NCI-H2227 treated with DMSO at 0.1 percent for 48 hours (cell line): ENCODE results near the gene GRM7.
"Not testable (repeated sequence)": the region's sequence is repeated elsewhere in the genome, so short reads cannot be mapped to it uniquely, and the experiment has no call there.

Experiments
- DNase-seq: peaks from one replicate; lab custom pipeline; 2025; lab: John Stamatoyannopoulos, UW

Gene GRM7

DNA sequence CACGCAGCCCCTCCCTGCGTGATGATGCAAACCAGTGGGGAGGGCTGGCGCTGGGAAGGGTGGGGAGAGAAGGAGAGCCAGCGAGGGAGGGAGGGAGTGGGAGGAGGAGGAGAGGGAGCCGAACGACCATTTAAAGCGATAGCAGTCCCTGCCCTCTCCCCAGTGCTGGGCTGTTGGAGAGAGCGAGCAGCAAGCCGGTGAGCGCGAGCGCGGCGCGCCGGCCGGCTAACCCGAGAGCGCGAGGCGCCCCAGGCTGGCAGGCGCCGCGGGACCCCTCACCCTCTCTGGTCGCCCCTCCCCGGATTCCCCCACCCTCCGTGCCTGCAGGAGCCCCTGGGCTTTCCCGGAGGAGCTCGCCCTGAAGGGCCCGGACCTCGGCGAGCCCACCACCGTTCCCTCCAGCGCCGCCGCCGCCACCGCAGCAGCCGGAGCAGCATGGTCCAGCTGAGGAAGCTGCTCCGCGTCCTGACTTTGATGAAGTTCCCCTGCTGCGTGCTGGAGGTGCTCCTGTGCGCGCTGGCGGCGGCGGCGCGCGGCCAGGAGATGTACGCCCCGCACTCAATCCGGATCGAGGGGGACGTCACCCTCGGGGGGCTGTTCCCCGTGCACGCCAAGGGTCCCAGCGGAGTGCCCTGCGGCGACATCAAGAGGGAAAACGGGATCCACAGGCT, at the start of gene GRM7:
Gene GRM7 (plus strand): TSS at position 162 of the 671 bp plus-strand sequence.
- DNase-seq = no peak

DNA sequence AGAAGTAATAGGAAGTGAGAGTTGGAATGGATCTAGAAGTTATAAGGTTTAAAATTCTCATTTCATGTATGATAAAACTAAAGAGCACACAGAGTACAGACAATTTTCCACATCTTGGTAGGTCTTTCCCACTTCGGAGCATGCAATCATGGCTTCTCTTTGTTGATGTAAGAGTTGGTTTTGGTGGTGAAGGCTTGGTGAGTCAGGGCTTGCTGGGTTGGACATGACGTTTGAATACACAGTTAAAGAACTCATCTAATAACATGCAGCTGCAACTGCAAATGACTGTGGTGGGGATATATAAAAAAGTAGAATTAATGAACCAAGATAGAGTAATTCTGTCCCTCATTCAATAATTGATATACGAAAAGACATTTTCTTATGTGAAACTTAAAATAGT, 39.5 kb upstream of the GRM7 start:
- no peak for DNase-seq

GRCh38 chr3:6825524-6825923, 35.4 kb upstream of the GRM7 start:
- DNase-seq = no peak

DNA sequence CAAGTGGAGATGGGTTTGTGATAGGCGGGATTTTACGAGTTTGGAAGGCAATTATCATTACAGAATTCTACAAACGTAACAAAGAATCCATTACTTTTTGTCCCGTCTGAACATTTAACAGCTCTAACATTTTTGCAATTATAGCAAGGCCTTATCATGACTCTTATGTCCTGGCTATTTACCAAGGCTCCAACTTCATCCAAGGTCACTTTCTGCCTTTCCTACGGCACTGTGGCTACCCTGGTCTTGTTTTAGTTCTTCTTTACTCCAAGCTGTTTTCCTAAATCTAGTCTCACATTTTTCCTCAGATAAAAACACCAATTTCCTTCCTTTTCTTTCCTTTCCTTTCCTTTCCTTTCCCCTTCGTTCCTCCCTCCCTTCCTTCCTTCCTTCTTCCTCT, 33.5 kb upstream of the GRM7 start:
- DNase-seq = no peak

DNA sequence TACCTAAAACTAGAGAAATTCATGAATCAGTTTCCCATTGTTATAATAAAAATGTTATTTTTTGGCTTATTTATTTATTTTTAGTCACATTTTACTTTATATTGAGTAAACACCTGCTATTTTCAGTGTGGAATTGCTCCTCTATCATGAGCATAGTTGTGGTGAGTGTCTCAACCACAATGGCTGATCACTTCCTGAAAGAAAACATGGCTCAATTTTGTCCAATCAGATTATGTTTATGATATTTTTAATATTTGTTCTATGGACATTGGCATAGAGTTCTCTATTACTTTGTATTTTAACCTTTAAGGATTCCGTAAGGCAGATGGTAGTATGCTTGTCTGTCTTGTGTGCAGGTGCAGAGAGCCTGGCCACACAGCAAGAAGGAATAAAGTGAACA, 16.2 kb upstream of the GRM7 start:
- DNase-seq = no peak

- no peak for DNase-seq
Measured at GRCh38 chr3:6854184-6854583, 6.7 kb upstream of the GRM7 start.

- DNase-seq = no peak
Measured at GRCh38 chr3:6857510-6857909, 3.4 kb upstream of the GRM7 start.

DNA sequence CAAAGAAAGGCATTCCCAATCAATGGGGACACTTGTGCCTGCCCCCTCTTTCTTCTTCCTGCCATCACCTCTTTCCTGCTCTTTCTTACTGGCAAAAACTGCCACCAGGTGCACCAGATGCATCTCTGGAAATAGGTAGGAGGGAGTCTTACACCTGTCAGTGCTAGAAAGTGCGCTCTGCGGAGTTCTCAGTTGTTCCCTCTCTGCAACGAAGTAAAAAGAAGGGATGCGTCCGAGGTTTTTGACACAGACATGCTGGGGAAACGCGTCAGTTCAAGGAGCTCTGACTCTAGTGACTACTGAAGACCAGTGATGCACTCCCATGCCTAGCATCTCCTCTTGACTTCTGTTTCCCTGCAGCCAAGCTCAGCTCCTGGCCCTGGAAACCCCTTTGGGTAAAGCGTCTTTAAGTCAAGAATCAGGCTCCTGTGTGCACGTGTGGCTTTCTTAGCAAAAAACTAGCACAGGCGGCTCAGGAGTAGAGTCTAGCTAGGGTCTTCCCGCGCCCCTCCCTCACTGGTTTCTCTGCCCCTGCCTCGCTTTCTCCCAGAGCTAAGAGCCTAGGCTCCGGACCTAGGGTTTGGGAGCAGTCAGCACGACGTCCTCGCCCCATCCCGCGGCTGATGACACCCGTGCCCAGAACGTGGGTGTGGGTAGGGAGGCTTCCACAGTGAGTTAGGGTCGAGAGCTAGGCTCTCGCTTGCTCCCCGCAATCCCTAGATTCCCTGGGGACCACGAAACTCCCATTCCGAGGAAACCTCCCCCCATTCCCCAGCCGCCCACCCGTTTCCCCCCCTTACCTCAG, 564 bp upstream of the GRM7 start:
- DNase-seq = no peak

DNA sequence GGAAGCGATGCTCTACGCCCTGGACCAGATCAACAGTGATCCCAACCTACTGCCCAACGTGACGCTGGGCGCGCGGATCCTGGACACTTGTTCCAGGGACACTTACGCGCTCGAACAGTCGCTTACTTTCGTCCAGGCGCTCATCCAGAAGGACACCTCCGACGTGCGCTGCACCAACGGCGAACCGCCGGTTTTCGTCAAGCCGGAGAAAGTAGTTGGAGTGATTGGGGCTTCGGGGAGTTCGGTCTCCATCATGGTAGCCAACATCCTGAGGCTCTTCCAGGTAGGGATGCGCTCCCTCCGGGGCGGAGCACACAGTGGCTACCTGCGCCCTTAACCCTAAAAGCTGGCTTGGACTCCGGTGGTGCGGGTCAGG, 698 bp downstream of the GRM7 start:
- DNase-seq = no peak

DNA sequence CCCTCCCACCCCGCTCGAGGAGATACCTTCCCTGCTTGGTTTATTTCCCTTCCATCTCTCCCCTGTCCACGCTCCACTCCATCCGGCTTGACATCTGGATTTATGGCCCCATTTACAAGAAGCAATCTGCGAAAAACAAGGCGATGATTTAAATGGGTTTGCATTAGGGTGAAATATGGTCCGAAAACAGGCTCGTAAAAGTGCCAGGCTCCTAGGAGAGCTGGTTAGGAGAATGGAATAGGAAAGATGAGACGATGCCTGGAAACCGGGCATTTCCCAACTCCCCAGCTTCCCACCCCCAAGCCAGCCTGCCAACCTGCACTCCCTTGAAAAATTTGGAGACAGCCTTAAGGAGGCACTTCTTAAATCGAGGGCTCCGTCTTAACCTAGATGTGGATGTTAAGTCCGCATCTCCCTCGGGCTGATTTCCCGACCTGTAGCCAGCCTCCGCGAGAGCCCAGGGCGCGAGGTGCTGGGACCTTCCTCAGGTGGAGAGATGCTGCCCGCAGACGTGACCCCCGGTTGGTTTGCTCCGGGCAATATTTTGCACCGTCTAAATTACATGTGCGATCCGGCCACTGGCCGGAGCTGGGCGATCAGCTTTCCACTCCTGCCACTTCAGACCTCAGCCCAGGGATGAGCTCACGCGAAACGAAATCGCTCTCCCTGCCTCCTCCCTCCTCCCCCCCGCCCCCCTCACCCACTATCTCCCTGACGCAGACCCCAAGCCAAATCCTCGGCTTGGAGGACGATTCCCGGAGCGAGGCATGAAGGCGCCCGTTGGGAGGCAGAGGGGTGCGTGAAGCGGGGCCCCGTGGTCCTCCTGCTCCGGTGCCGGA, 1.3 kb downstream of the GRM7 start:
- DNase-seq = no peak

DNA sequence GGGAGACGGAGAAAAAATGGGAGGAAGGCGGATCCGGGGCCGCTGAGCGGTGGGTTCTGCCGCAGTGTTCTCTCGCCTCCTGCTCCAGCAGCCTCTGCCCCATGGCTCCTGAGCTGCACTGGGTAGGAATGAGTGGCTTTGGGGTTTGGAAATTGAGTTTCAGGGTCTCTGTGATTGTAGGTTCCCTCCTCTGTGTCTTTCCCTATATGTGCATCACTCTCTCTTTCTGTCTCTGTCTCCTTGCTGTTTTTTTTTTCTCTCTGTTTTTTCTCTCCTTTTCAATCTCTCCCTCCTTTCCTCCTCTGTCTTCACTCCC, 1.9 kb downstream of the GRM7 start:
- DNase-seq = no peak

DNA sequence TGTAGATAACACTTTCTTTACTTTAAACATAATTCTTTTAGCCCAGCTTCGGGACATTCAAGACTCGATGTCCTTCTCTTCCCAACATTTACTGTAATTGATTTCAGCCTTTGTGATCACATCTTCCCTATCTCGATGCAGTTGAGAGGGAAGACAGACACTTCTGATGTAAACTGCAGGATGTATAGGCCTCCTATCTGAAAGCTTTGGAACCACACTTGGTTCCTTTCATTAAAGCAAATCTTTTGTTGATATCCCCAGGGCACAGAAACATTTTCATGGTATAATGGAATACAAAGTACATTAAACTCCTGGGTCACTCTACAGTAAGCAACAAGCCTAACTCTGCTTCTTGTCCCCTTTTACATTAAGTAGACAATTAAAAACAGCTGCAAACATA, 6.4 kb downstream of the GRM7 start:
- DNase-seq = no peak

DNA sequence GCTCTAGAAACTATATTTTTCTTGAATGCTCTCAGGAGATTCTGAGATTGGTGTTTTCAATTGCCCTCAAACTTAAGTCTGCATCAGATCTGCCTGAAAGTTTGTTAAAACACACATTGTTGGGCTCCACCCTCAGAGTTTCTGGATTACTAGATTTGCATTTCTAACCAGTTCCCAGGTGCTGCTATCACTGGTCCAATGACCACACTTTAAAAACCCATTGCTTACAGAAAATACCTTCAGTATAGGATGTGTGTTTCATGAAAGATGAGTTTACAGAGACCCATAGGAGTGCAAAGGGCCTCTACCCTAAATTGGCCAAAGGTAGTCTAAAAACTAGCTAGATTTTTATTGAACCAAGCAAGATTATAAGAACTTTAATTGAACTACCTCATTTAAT, 17.8 kb downstream of the GRM7 start:
- no peak for DNase-seq

GRCh38 chr3:6912240-6912639, 51.3 kb downstream of the GRM7 start:
- DNase-seq = no peak

- DNase-seq = no peak
Measured at GRCh38 chr3:6915898-6916297, 55.0 kb downstream of the GRM7 start.

DNA sequence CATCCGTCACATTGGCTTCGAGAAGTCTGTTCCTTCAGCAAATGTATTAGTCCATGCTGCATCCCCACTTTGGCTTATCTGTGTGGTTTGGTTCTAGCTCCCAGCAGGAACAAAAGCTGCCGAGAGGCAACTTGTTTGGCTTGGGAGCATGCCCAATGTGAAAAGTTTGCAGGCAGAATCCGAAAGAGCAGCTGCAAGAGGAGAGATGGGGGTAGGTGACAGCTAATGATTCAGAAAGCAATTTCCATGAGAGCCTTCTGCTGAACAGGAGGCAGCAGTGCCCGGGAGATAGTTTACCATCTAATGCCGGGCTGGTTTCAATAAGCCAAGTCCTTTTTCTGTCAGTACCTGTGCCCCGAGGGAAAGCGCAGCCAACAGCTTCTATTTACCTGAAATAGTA, 60.2 kb downstream of the GRM7 start:
- DNase-seq = no peak

DNA sequence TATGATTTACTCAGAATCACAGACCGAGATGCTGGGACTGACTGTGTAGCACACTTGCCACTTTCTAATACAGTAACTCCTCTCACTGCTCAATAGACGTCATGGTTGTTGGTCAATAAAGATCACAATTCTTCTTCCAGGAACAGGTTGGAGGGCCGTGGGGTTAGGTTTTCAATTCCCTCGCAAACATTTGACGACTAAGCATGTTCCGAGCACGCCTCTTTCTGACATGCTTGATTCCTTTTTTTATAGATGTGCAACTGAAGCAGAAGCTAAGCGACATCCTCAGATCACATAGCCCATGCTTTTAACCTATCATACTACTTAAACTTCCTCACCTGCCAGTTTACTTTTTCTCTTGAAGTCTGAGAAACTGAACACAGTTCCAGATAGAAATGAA, 61.0 kb downstream of the GRM7 start:
- no peak for DNase-seq

- no peak for DNase-seq
Measured at GRCh38 chr3:6928064-6928463, 67.1 kb downstream of the GRM7 start.

DNA sequence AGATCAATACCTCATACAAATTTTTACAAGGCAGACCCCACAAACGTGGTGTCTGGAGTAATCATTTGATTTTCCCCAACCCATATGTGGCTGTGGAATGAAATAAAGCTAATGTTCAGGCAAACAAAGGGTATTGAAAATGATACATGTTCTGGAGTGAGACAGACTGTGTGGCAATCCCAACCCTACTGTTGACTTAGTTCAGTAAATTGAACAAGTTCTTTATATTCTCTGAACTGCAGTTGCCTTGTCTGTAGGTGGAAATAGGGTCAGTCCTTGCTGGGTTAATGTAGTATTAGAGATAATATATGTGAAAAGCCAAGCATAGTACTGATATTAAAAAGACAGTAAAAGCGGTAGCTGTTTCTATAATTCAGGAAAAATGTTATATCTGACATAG, 69.0 kb downstream of the GRM7 start:
- no peak for DNase-seq

- DNase-seq = not testable (repeated sequence)
Measured at GRCh38 chr3:6935418-6935817, 74.5 kb downstream of the GRM7 start.

DNA sequence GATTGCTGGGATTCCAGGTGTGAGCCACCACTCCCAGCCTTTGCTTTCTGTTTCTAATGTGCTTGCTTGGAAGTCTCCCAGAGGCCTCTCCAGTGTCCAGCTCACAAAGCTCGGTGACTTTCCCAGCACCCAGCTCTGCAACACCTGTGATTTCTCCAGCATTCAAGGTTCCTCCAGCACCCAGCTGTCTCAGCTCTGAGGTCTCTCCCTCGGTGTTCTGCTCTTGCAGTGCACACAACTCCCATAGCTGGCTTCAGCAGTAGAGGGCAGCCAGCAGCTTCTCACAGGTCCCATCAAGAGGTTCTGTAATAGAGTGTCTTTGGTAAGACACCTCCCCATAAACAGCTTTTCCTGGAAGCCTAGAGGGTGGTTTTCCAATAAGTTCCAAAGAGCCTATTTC, 75.1 kb downstream of the GRM7 start:
- no peak for DNase-seq

GRCh38 chr3:6962801-6963200, 101.9 kb downstream of the GRM7 start:
- no peak for DNase-seq

DNA sequence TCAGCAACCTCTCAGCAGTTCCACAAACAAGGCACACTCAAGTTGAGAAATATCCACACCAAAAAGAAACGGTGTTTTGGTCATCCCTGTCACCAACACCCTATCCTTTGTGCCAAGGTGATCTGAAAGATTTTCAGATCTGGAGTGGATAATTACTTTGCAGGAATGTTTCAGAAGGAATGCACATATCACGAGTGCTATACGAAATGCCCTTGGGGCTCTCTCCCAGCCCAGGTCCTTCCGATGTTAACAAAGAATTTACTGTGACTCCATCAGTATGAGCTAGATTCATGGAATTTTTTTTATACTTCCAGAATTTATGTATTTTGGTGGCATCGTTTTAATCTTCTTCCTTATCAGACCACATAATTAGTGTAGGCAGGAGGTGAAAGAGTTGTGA, 105.0 kb downstream of the GRM7 start:
- DNase-seq = no peak
